Thoracic aorta (tissue), 2 donors: ENCODE results near the gene IGF1R. TPM values are rescaled to one million over a fixed set of nuclear protein-coding genes. Genes with fewer than 3 reads are reported as not detected.

Experiments
- ATAC-seq: fragments of 150-250 bp; one replicate; pipeline ENCODE4 v1.8.0; 2017; ENCODE audit warnings: low read depth; ENCODE audit not compliant: insufficient number of reproducible peaks, low FRiP score
- DNase-seq: peaks from one replicate; pipeline ENCODE4 v3.0.0-alpha.2; 2020; ENCODE audit warnings: low spot score
- H3K27ac ChIP-seq, 2 donors: fragments of 200-600 bp; sonication (generic); 1 replicate in 1 of 2; 2 replicates in 1 of 2; pipeline ENCODE4 v1.5.1; 2016; ENCODE audit warnings: mild to moderate bottlenecking in 2 of 2, moderate library complexity in 2 of 2
- H3K27me3 ChIP-seq: fragments of 200-600 bp; sonication (generic); replicated peaks from 2 replicates; pipeline ENCODE4 v1.6.0; 2016; ENCODE audit warnings: mild to moderate bottlenecking; ENCODE audit not compliant: insufficient read depth
- H3K36me3 ChIP-seq: fragments of 200-600 bp; sonication (generic); one replicate; pipeline ENCODE4 v1.5.1; 2016
- H3K4me1 ChIP-seq, 2 donors: fragments of 200-600 bp; sonication (generic); 1 replicate in 1 of 2; 2 replicates in 1 of 2; pipeline versions ENCODE4 v1.5.1 to v1.6.0; 2016; ENCODE audit warnings: low read depth in 2 of 2, mild to moderate bottlenecking in 1 of 2; ENCODE audit not compliant: control insufficient read depth in 1 of 2
- H3K4me3 ChIP-seq: fragments of 200-600 bp; sonication (generic); 2 replicates; pipeline ENCODE4 v1.5.1; 2016; ENCODE audit warnings: mild to moderate bottlenecking
- H3K9me3 ChIP-seq: fragments of 200-600 bp; sonication (generic); 2 replicates; pipeline ENCODE4 v1.5.1; 2016
- total RNA-seq, 2 donors: library from RNA; depleted of rRNA; stranded (reverse); fragments of >200 nt; gene quantifications; one replicate each; pipeline versions ENCODE4 v1.1.0 to v1.2.3, GENCODE V29; 2016
- TF ChIP-seq, protein P1 (sequence below): fragments of 200-600 bp; sonication (generic); IDR thresholded peaks from one replicate; pipeline ENCODE4 v1.5.1; 2019; ENCODE audit warnings: antibody characterized with exemption

The IGF1R gene
- total RNA-seq, 2 donors from 2014 or later = 127 to 159 TPM

DNA sequence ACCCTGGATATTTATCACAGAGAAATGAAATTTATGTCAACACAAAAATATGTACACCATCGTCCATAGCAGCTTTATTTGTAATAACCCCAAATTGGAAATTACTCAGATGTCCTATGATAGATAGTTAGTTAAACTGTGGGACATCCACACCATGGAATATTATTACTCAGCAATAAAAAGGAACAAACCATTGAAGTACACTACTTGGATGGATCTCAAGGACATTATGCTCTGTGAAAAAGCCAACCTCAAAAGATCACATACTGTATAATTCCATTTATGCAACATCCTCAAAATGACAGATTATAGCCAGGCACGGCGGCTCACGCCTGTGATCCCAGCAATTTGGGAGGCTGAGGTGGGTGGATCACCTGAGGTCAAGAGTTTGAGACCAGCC is 246.0 kb downstream of the IGF1R start:
- Histone ChIP-seq H3K4me1 (peaks cover 39 to 71% of the 10 kb centered on the region in 2 donors), H3K9me3 (no peaks in the 10 kb centered on the region), H3K36me3 (no peaks in the 10 kb centered on the region), H3K27me3 (no peaks in the 10 kb centered on the region), H3K27ac (peak overlapping the region; percentile 19 to 55), H3K4me3 (no peak overlapping the region)
- ATAC-seq (no peak), DNase-seq (no peak)
- TF ChIP-seq, protein P1, sequence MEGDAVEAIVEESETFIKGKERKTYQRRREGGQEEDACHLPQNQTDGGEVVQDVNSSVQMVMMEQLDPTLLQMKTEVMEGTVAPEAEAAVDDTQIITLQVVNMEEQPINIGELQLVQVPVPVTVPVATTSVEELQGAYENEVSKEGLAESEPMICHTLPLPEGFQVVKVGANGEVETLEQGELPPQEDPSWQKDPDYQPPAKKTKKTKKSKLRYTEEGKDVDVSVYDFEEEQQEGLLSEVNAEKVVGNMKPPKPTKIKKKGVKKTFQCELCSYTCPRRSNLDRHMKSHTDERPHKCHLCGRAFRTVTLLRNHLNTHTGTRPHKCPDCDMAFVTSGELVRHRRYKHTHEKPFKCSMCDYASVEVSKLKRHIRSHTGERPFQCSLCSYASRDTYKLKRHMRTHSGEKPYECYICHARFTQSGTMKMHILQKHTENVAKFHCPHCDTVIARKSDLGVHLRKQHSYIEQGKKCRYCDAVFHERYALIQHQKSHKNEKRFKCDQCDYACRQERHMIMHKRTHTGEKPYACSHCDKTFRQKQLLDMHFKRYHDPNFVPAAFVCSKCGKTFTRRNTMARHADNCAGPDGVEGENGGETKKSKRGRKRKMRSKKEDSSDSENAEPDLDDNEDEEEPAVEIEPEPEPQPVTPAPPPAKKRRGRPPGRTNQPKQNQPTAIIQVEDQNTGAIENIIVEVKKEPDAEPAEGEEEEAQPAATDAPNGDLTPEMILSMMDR = no peak

DNA sequence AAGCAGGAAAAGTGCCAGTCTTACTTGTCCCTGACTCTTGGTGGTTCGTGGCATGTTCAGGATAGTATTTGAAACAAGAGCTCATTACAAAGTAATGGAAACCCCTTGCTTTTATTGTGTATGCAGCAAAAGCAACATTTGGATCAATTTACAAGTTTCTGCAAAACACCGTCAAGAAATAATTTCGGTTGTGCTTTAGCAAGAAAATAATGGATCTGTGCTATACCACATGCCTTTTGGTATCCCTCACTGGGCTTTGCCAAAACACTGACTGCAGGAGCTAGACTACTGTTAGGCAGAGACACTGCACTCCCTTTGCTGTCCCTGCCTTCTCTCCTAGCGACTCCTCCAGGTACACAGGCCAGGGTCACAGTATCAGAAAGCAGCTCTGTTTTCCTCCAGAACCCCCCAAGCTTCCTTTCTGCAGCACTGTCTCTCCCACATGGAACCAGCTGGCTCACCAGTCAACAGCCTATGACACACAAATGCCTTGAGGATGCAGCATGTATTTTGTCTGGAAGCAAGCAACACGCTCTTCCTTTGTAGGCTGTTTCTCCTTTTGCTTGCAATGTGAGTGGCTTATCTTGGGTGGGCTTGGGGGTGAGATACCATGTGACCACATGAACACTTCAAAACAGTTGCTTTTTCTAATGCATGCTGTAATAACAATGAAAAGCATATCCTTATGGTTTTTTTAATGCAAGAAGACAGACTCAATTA is 247.8 kb downstream of the IGF1R start:
- H3K4me1 ChIP-seq = peaks cover 24 to 58% of the 10 kb centered on the region in 2 donors
- TF ChIP-seq, protein P1 = no peak
- ATAC-seq (no peak), DNase-seq (no peak)
- H3K27me3 ChIP-seq = no peaks in the 10 kb centered on the region
- no peaks in the 10 kb centered on the region for H3K9me3 ChIP-seq
- H3K27ac ChIP-seq = peak overlapping the region; percentile 41 to 83
- no peaks in the 10 kb centered on the region for H3K36me3 ChIP-seq
- peak overlapping the region; percentile 34 for H3K4me3 ChIP-seq

DNA sequence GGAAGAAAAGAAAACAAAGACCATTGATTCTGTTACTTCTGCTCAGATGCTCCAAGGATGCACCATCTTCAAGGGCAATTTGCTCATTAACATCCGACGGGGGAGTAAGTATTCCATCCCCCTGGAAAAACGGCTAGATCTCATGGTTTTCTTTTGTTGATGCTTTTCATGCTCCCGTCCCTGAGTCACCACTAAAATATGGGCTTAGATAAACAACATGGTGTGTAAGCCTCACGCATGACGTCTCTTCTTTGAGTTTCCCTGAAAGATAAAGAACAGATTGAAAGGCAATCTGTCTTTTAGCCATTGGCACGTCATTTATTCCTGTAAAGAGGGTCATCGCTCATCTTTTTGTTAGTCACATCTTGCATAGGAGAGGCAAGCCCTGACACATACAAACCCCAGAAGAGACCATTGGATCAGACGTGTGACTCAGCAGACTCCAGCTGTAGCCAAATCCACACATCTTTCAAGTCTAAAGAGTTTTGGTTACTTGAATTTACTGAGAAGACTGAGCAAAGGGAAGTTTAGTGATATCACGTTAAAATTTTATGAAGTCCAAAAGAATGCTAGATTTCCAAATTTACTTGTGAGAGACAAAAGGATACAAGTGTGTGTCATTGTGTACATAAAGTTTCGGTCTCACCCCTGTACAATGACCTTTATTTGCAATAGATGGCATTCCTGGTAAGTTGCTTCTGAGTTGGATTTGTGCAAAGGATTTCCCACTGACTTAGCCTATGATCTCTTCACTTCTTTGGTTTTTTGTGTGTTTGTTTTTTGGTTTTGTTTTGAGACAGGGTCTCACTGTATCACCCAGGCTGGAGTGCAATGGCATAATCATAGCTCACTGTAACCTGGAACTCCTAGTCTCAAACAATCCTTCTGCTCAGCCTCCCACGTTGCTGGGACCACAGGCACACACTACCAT is 248.7 kb downstream of the IGF1R start:
- Histone ChIP-seq H3K36me3 (no peaks in the 10 kb centered on the region), H3K4me1 (peaks cover 24 to 63% of the 10 kb centered on the region in 2 donors), H3K4me3 (peak overlapping the region; percentile 34), H3K27me3 (no peaks in the 10 kb centered on the region), H3K9me3 (no peaks in the 10 kb centered on the region), H3K27ac (peak overlapping the region; percentile 41 to 83)
- DNase-seq (no peak), ATAC-seq (peak; percentile 76)
- TF ChIP-seq, protein P1 = no peak

DNA sequence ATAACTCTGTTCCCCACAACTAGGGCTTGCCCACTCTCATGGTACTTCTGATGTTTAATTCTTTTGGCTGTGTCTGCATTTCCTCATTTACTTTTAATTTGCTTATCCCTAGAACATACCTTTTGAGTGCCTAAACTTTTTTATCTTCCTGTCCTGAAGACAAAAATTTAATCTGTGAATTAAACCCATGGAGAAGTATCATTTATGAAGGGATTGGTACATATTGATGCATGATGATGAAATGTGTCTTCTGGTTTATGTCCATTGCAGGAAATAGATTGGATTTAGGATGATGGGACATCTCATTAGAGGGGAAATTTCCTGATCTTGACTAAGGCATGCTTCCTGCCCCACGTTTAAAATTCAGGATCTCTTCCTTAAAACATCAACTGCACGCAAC is 249.8 kb downstream of the IGF1R start:
- H3K27me3 ChIP-seq = no peaks in the 10 kb centered on the region
- no peaks in the 10 kb centered on the region for H3K9me3 ChIP-seq
- H3K4me3 ChIP-seq = no peak overlapping the region
- H3K4me1 ChIP-seq = peaks cover 24 to 65% of the 10 kb centered on the region in 2 donors
- H3K27ac ChIP-seq = peak overlapping the region; percentile 41 to 83
- DNase-seq (no peak), ATAC-seq (no peak)
- TF ChIP-seq, protein P1 = no peak
- no peaks in the 10 kb centered on the region for H3K36me3 ChIP-seq
